Prostate gland (tissue), 2 donors: ENCODE data around the gene LUC7L2. TPM values are rescaled to one million over a fixed set of nuclear protein-coding genes. Genes with fewer than 3 reads are reported as not detected.

ENCODE experiments used
- DNase-seq: peaks from one replicate; pipeline ENCODE4 v3.0.0-alpha.2; 2019; ENCODE audit warnings: low spot score
- H3K27ac ChIP-seq, 2 donors: fragments of 200-600 bp; sonication (generic); 2 replicates each; pipeline ENCODE4 v1.5.1; 2017 to 2019
- H3K27me3 ChIP-seq: fragments of 200-600 bp; sonication (generic); replicated peaks from 2 replicates; pipeline ENCODE4 v1.5.1; 2019; ENCODE audit not compliant: insufficient read depth
- H3K36me3 ChIP-seq, 2 donors: fragments of 200-600 bp; sonication (generic); 1 replicate in 1 of 2; 2 replicates in 1 of 2; pipeline versions ENCODE4 v1.5.1 to v1.8.1; 2017 to 2019
- H3K4me1 ChIP-seq: fragments of 200-600 bp; sonication (generic); replicated peaks from 2 replicates; pipeline ENCODE4 v1.5.1; 2019
- H3K4me3 ChIP-seq, 2 donors: fragments of 200-600 bp; sonication (generic); 2 replicates each; pipeline ENCODE4 v1.5.1; 2017 to 2019
- H3K9me3 ChIP-seq: fragments of 200-600 bp; sonication (generic); 2 replicates; pipeline ENCODE4 v1.5.1; 2017
- CTCF ChIP-seq, 4 experiments: fragments of 200-600 bp in 2 of 4; fragments of 450-650 bp in 2 of 4; sonication (generic) in 2 of 4; IDR thresholded peaks; 1 replicate in 3 of 4; 2 replicates in 1 of 4; pipeline ENCODE4 v1.5.1; 2016 to 2019; ENCODE audit warnings: antibody characterized with exemption in 4 of 4, mild to moderate bottlenecking in 2 of 4, moderate library complexity in 2 of 4
- POLR2A ChIP-seq: fragments of 450-650 bp; IDR thresholded peaks from one replicate; pipeline ENCODE4 v1.6.1; 2016; ENCODE audit warnings: antibody characterized with exemption, mild to moderate bottlenecking
- POLR2AphosphoS5 ChIP-seq: sonication (generic); formaldehyde crosslinking; IDR thresholded peaks from one replicate; pipeline ENCODE4 v1.6.1; 2017; ENCODE audit warnings: antibody characterized with exemption
- WGBS: methylation state at CpG from one replicate; pipeline ENCODE4 v1.1.5; 2018; 5-methylcytosine and 5-hydroxymethylcytosine counted together
- intact Hi-C: fragments of 100-400 bp; cut with DNase I; formaldehyde crosslinking; loops from one replicate; pipeline ENCODE4 v1.14.2; 2022
- total RNA-seq, 2 donors: library from RNA; depleted of rRNA; stranded (reverse); fragments of >200 nt; gene quantifications; one replicate each; pipeline ENCODE4 v1.1.0, GENCODE V29; 2016

Gene LUC7L2
- total RNA-seq, 2 donors from 2014 or later, result 71.2 to 81.7 TPM

- no peaks in the 10 kb centered on the region for H3K9me3 ChIP-seq
- no peaks in the 10 kb centered on the region for H3K27me3 ChIP-seq
- no peak for TF ChIP-seq POLR2AphosphoS5
- no peak for TF ChIP-seq POLR2A
- TF ChIP-seq CTCF (IDR thresholded peaks at IDR 0.05), result no peak
- H3K36me3 ChIP-seq, result no peaks in the 10 kb centered on the region
- no peak for DNase-seq
- no peak overlapping the region for H3K4me3 ChIP-seq
- intact Hi-C loops, result no loop called here
- 94% methylated on average over 3 of the region's 3 CpGs for WGBS
- H3K27ac ChIP-seq, result no peak overlapping the region
- H3K4me1 ChIP-seq, result no peaks in the 10 kb centered on the region
Observed at GRCh38 chr7:139384611-139385010, 24.9 kb downstream of the LUC7L2 start.

GRCh38 chr7:139387594-139387993 lies 27.9 kb downstream of the LUC7L2 start:
- Histone ChIP-seq H3K4me3 (no peak overlapping the region), H3K36me3 (no peaks in the 10 kb centered on the region), H3K9me3 (no peaks in the 10 kb centered on the region), H3K4me1 (no peaks in the 10 kb centered on the region), H3K27ac (no peak overlapping the region), H3K27me3 (no peaks in the 10 kb centered on the region)
- TF ChIP-seq CTCF (IDR thresholded peaks at IDR 0.05), result no peak
- no peak for TF ChIP-seq POLR2AphosphoS5
- TF ChIP-seq POLR2A, result no peak
- DNase-seq, result no peak
- intact Hi-C loops, result no loop called here
- WGBS, result 84% methylated on average over 5 of the region's 5 CpGs

- H3K27ac ChIP-seq, result no peak overlapping the region
- intact Hi-C loops, result no loop called here
- 79% methylated on average over 3 of the region's 3 CpGs for WGBS
- H3K27me3 ChIP-seq, result no peaks in the 10 kb centered on the region
- DNase-seq, result no peak
- no peak overlapping the region for H3K4me3 ChIP-seq
- no peaks in the 10 kb centered on the region for H3K36me3 ChIP-seq
- TF ChIP-seq POLR2AphosphoS5 (no peak), CTCF (IDR thresholded peaks at IDR 0.05) (no peak)
- H3K4me1 ChIP-seq, result no peaks in the 10 kb centered on the region
- no peaks in the 10 kb centered on the region for H3K9me3 ChIP-seq
Observed at GRCh38 chr7:139389091-139389490, 29.4 kb downstream of the LUC7L2 start.

GRCh38 chr7:139389774-139390173 lies 30.1 kb downstream of the LUC7L2 start:
- no peak overlapping the region for H3K27ac ChIP-seq

More at GRCh38 chr7:139389774-139390173, 30.1 kb downstream of the LUC7L2 start:
- Histone ChIP-seq H3K36me3 (no peaks in the 10 kb centered on the region), H3K27me3 (no peaks in the 10 kb centered on the region), H3K4me3 (no peak overlapping the region), H3K9me3 (no peaks in the 10 kb centered on the region), H3K4me1 (no peaks in the 10 kb centered on the region)
- intact Hi-C loops, result no loop called here
- WGBS, result 94% methylated on average over 2 of the region's 2 CpGs
- no peak for DNase-seq
- TF ChIP-seq POLR2A (no peak), POLR2AphosphoS5 (no peak), CTCF (IDR thresholded peaks at IDR 0.05) (no peak)
